Adipocyte (in vitro differentiated cells): ENCODE measurements around the gene DOCK2.

Experiments used
- DNase-seq: peaks from one replicate; pipeline ENCODE4 v3.0.0-alpha.2; 2015; ENCODE audit warnings: low read depth
- H3K27me3 ChIP-seq: replicated peaks from 2 replicates; pipeline ENCODE4 v1.7.0; 2013; ENCODE audit warnings: mild to moderate bottlenecking, low read length, moderate library complexity; ENCODE audit not compliant: control insufficient read depth, insufficient read depth
- H3K36me3 ChIP-seq: 2 replicates; pipeline ENCODE4 v1.7.0; 2013; ENCODE audit warnings: low read length, mild to moderate bottlenecking, moderate library complexity; ENCODE audit not compliant: control insufficient read depth, insufficient read depth, severe bottlenecking
- H3K4me1 ChIP-seq: 2 replicates; pipeline ENCODE4 v1.7.0; 2013; ENCODE audit warnings: mild to moderate bottlenecking, low read length, moderate library complexity; ENCODE audit not compliant: control insufficient read depth, insufficient read depth
- H3K4me3 ChIP-seq: 2 replicates; pipeline ENCODE4 v1.7.0; 2013; ENCODE audit warnings: mild to moderate bottlenecking, low read length, moderate library complexity
- H3K9ac ChIP-seq: 2 replicates; pipeline ENCODE4 v1.7.0; 2013; ENCODE audit warnings: mild to moderate bottlenecking, low read length, moderate library complexity
- H3K9me3 ChIP-seq: 2 replicates; pipeline ENCODE4 v1.7.0; 2013; ENCODE audit warnings: mild to moderate bottlenecking, low read length, moderate library complexity; ENCODE audit not compliant: control insufficient read depth

DOCK2 gene

DNA sequence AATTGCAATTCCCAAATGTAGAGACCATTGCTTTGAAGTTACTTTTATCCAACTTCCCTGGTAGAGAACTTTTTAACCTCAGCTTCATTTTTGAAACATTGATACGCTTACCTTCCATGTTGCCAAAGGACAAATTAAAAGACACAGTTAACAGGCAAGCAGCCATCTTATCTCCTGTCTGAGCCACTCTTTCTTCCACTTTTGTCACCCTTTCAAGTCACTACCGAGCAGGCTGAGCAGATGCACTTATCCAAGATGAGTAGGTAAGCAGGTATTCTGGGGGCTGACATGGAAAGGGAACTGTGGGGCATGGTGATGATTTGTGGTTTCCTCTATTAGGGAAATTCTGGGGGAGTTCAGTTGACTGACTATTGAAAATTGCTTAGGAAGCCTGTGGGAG lies 66.7 kb downstream of the DOCK2 start:
- H3K27me3 ChIP-seq: no peaks in the 10 kb centered on the region
- H3K4me1 ChIP-seq: peaks cover 19% of the 10 kb centered on the region
- DNase-seq: no peak
- H3K9ac ChIP-seq: no peak overlapping the region
- H3K4me3 ChIP-seq: no peak overlapping the region
- H3K9me3 ChIP-seq: no peaks in the 10 kb centered on the region
- H3K36me3 ChIP-seq: no peaks in the 10 kb centered on the region

DNA sequence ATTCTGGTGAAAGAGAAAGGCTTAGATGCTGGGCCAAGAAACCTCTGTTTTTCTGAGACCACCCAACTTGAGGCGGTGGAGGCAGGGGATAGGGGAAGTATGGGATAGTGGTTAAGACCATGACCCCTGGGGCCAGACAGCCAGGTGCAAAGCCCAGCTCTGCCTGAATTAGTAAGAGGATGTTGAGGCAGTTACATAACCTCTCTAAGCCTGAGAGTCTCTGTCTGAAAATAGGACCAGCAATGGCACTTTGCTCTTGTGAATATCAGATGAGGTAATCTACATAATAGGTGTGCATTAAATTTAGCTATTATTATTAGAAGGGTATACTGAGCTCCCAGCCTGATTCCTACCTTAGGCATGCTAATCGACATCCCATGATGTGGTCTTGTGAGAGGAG lies 68.2 kb downstream of the DOCK2 start:
- DNase-seq: no peak
- H3K36me3 ChIP-seq: no peaks in the 10 kb centered on the region
- H3K27me3 ChIP-seq: no peaks in the 10 kb centered on the region
- peaks cover 19% of the 10 kb centered on the region for H3K4me1 ChIP-seq
- H3K4me3 ChIP-seq: no peak overlapping the region
- H3K9me3 ChIP-seq: no peaks in the 10 kb centered on the region
- no peak overlapping the region for H3K9ac ChIP-seq

DNA sequence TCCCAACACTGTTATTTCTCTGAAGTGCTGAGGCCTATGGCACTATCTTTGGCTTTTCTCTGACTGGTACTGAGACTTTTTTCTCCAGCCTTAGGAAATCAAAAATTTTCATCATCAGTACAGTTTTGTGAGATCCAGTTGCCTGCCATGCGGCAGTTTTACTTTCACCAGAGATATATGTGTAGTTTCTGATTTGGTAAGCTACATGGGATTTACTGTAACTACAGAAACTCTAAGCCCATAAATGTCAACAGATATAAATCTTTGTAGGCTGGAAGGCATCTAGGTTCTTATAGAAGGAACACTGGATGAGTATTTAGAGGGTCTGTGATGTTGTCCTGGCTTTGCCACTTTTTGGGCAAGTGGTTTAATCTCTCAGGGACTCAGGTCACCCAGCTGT lies 69.0 kb downstream of the DOCK2 start:
- Histone ChIP-seq H3K4me3 (no peak overlapping the region), H3K9ac (no peak overlapping the region), H3K27me3 (no peaks in the 10 kb centered on the region), H3K4me1 (peaks cover 19% of the 10 kb centered on the region), H3K9me3 (no peaks in the 10 kb centered on the region), H3K36me3 (no peaks in the 10 kb centered on the region)
- DNase-seq: no peak

DNA sequence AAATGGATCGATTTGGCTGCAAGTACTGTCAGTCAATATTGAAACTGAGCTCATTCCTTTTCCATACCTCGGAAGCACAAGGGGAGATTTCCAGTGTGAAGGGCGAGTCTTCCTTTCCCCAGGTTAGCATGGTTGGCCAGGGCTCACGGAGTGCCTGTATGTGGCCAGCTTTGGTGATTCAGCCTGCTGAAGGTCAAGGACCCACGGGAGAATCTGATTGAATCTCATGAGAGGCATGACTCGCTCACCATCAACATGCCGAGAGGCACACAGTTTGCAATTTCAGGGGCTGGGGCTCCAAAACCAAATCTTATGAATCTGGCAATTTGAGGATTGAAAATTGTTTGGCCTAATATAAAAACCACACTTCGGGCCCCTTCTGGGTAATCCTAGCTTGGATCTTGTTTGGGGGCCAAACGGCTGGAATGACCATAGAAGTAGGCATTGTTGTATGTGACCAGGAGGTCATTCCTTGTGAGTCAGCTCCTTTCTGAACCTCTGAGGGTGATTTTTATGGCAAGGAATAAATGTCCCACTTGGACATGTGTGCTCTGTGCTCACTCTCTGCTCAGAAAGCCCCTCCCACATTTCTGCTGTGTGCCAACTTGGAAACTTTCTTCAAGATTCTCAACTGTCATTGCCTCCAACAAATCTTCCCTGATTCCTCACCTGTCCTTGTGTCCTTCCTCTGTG lies 69.8 kb downstream of the DOCK2 start:
- Histone ChIP-seq H3K36me3 (no peaks in the 10 kb centered on the region), H3K9ac (no peak overlapping the region), H3K4me3 (peak overlapping the region; percentile 21), H3K9me3 (no peaks in the 10 kb centered on the region), H3K4me1 (peaks cover 19% of the 10 kb centered on the region), H3K27me3 (no peaks in the 10 kb centered on the region)
- peak; percentile 63 for DNase-seq

DNA sequence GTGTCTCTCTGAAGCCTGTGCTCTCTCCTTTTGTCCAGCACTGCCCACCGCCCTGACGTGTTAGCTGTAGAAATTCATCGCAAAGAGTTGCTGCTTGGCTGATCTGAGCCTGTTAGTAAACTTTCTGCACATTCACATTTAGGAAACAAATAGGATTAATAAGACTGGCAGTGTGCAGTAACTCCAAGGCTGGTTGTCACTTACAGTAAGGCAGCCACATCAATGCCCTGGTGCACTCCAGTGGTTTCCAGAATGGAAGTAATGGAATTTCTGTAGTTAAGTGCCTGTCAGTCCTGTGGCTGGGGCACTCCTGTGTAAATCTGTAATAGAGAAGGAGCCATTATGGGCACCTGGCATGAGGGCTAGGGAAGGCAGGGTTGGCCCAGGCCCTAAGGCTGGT lies 70.6 kb downstream of the DOCK2 start:
- Histone ChIP-seq H3K4me1 (peaks cover 19% of the 10 kb centered on the region), H3K4me3 (no peak overlapping the region), H3K36me3 (no peaks in the 10 kb centered on the region), H3K9ac (no peak overlapping the region), H3K27me3 (no peaks in the 10 kb centered on the region), H3K9me3 (no peaks in the 10 kb centered on the region)
- DNase-seq: no peak

DNA sequence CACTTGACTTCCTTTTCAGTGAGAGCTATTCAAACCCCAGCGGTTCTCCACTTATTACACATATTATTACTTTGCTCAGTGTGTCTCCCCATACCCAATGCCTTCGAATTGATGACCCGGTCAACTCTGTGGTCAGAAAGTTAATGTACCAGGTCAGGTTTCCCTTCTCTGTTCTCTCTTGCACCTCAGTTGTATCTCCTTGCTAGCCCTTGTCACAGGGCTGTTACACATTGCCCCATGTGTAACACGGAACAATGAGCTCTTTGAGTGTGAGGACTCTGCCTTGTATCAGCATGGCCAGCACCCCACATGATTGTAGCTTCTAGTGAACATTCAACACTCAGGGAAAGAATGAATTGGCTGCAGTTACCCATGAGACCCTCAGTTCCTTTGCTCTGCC lies 73.6 kb downstream of the DOCK2 start:
- Histone ChIP-seq H3K9ac (no peak overlapping the region), H3K9me3 (no peaks in the 10 kb centered on the region), H3K36me3 (no peaks in the 10 kb centered on the region), H3K27me3 (no peaks in the 10 kb centered on the region), H3K4me3 (no peak overlapping the region), H3K4me1 (peaks cover 28% of the 10 kb centered on the region)
- no peak for DNase-seq

DNA sequence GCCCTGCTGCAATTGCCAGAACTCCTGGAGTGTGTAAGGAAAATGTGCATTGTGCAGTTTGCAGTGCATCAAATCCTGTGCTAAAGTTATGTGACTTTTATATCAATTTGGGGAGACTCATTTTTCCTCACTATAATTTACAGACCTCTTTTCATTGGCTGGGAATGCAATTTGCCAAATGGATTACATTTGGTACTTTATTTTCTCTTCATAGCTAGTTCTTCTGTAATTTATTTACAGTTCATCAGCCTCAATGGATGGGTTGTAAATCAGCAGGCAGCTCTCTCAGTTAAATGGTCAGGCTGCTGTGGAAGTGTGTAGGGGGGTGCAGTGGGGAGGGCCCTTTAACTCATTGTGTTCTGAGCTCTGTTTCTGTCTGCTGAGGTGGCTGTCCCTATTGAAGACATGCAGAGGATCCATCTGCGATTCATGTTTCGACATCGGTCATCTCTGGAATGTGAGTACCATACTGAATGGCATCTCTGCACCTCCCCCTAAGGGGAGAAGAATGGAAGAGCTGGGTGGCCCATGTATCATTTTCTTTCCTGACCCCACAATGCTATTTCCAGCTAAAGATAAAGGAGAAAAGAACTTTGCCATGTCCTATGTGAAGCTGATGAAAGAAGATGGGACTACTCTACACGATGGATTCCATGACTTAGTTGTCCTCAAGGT lies 74.6 kb downstream of the DOCK2 start:
- no peak for DNase-seq
- H3K36me3 ChIP-seq: no peaks in the 10 kb centered on the region
- no peak overlapping the region for H3K9ac ChIP-seq
- peaks cover 33% of the 10 kb centered on the region for H3K4me1 ChIP-seq
- no peaks in the 10 kb centered on the region for H3K9me3 ChIP-seq
- no peak overlapping the region for H3K4me3 ChIP-seq
- H3K27me3 ChIP-seq: no peaks in the 10 kb centered on the region

DNA sequence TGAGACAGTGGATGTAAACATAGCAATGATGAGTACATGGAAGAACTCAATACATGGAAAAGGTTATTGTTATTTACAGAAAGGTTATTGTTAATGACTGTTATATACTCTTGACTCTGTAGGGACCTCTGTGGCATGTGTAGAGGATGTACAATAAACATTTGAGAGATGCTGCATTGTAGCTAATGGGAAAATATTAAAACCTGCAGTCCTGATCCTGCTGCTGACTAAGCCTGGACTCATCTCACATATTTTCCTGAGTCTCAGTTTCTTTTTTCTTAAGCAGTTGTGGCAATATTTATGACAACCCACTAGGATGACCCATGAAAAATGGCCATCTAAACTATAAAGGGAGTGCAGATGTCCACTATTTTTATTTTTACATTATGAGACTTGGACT lies 75.4 kb downstream of the DOCK2 start:
- no peak overlapping the region for H3K4me3 ChIP-seq
- H3K27me3 ChIP-seq: no peaks in the 10 kb centered on the region
- peaks cover 33% of the 10 kb centered on the region for H3K4me1 ChIP-seq
- no peaks in the 10 kb centered on the region for H3K36me3 ChIP-seq
- no peaks in the 10 kb centered on the region for H3K9me3 ChIP-seq
- H3K9ac ChIP-seq: no peak overlapping the region
- no peak for DNase-seq

DNA sequence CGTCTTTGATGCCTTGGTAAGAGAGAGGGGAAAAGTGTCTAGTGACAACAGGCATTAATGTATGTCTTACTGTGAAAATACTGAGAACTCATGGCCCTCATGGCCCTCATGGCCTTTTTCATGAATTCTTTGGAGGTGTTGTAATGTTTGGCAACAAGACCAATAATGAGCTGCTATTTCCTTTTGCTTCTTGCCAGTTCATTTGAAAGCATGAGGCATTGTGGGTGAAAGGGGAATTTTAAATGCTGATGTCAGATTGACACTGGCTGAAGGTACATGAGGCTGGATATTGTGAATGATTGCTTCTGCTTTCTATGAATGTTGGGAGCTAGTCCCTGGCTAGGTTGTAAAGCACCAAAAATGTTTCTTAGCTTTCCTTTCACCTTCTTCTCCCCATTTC lies 79.2 kb downstream of the DOCK2 start:
- peak; percentile 60 for DNase-seq

DNA sequence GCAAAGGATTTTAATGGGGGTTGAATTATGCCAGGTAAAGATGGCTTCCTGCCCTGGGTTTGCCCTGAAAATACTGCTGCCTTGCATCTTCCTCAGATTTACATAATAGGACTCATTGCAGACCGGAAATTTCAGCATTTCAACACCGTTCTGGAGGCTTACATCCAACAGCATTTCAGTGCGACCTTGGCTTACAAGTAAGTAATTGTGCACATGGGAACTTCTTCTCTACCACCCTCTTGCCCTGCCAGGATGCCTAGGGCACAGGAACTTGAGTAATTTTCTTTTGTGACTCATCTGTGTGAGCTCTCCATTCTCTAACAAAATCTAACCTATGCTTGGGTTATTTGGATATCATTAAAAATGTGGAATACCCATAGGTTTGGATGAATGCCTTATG lies 80.2 kb downstream of the DOCK2 start:
- no peak overlapping the region for H3K4me3 ChIP-seq
- no peaks in the 10 kb centered on the region for H3K27me3 ChIP-seq
- no peaks in the 10 kb centered on the region for H3K36me3 ChIP-seq
- peak; percentile 42 for DNase-seq
- peaks cover 7% of the 10 kb centered on the region for H3K9me3 ChIP-seq
- peaks cover 38% of the 10 kb centered on the region for H3K4me1 ChIP-seq
- H3K9ac ChIP-seq: no peak overlapping the region

More for the DNA sequence above, 79.2 kb downstream of the DOCK2 start:
- no peaks in the 10 kb centered on the region for H3K27me3 ChIP-seq
- no peaks in the 10 kb centered on the region for H3K36me3 ChIP-seq
- H3K4me1 ChIP-seq: peaks cover 38% of the 10 kb centered on the region
- no peak overlapping the region for H3K9ac ChIP-seq
- peak overlapping the region; percentile 17 for H3K4me3 ChIP-seq
- H3K9me3 ChIP-seq: no peaks in the 10 kb centered on the region

DNA sequence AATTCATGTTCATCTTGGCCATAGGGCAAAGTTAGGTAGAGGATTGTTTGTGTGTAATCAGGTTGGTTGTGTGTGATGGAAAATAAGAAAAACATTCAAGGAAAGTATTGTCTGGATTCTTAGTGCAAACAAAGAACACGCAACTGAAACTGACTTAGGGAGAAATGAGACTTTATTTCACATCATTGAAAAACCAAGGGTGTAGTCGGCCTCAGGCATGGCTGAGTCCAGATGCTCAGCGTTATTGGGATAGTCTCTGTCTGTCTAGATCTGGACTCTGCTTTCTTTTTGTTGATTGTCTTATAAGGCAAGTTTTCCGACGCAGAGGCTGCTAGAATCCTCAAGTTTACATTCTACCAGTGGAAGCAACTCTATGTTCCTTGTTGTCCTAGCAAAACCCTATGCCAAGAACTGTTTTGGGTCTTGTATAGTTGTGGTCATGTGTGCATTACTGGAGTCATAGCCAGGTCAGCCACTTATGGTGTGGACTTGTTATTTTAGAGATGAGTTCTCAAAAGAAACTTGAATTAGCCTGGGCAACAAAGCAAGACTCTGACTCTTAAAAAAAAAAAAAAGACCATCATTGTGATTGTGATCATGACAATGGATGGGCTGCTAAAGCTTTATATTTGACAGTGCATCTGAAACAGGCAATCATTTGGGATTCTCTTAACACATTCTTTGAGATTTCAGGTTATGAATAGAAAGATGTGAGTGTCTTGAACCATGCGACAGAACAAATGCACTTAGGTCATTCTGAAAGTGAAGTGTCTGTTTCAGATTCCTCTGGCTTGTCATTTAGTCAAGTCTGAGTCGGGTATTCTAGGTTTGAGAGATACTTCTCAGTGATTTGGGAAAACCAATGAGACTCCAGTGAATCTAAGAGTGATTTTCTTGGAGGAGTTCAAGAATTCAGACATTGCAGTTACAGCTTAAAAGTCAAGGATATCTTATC lies 82.6 kb downstream of the DOCK2 start:
- DNase-seq: no peak
- Histone ChIP-seq H3K36me3 (no peaks in the 10 kb centered on the region), H3K9me3 (peaks cover 7% of the 10 kb centered on the region), H3K27me3 (no peaks in the 10 kb centered on the region), H3K9ac (no peak overlapping the region), H3K4me3 (no peak overlapping the region), H3K4me1 (peaks cover 33% of the 10 kb centered on the region)
